M059J (cell line): ENCODE measurements around the gene SNTG2. TPM values are rescaled to one million over a fixed set of nuclear protein-coding genes. Genes with fewer than 3 reads are reported as not detected.

Experiments used
- DNase-seq: peaks from one replicate; pipeline ENCODE4 v3.0.0-alpha.2; 2012; ENCODE audit warnings: low read depth
- total RNA-seq: library from RNA; depleted of rRNA; stranded (reverse); fragments of >200 nt; shearing (Covaris generic); gene quantifications from 2 replicates; pipeline ENCODE4 v1.2.3, GENCODE V29; 2014

The SNTG2 gene
- total RNA-seq, 1 experiment from 2014 or later, result not detected

GRCh38 chr2:1318366-1319009 is 367.8 kb downstream of the SNTG2 start:
- DNase-seq, result no peak

GRCh38 chr2:1319393-1319792 is 368.7 kb downstream of the SNTG2 start:
- no peak for DNase-seq

GRCh38 chr2:1321321-1321720 is 370.7 kb downstream of the SNTG2 start:
- no peak for DNase-seq

GRCh38 chr2:1324884-1325283 is 374.2 kb downstream of the SNTG2 start:
- no peak for DNase-seq

- DNase-seq, result no peak
Measured at GRCh38 chr2:1328684-1329083, 378.0 kb downstream of the SNTG2 start.

- no peak for DNase-seq
Measured at GRCh38 chr2:1339388-1340140, 388.9 kb downstream of the SNTG2 start.

GRCh38 chr2:1340141-1340512 is 389.5 kb downstream of the SNTG2 start:
- no peak for DNase-seq

GRCh38 chr2:1341404-1342120 is 390.9 kb downstream of the SNTG2 start:
- no peak for DNase-seq

- DNase-seq, result no peak
Measured at GRCh38 chr2:1348789-1349188, 398.1 kb downstream of the SNTG2 start.

- DNase-seq, result no peak
Measured at GRCh38 chr2:1350111-1350510, 399.5 kb downstream of the SNTG2 start.

- DNase-seq, result no peak
Measured at GRCh38 chr2:1353124-1353523, 402.5 kb downstream of the SNTG2 start.

- no peak for DNase-seq
Measured at GRCh38 chr2:1353543-1353942, 402.9 kb downstream of the SNTG2 start.

- DNase-seq, result no peak
Measured at GRCh38 chr2:1360144-1360543, 409.5 kb downstream of the SNTG2 start.

- DNase-seq, result no peak
Measured at GRCh38 chr2:1360557-1361250, 410.1 kb downstream of the SNTG2 start.

- no peak for DNase-seq
Measured at GRCh38 chr2:1363367-1363766, 412.7 kb downstream of the SNTG2 start.

- no peak for DNase-seq
Measured at GRCh38 chr2:1366546-1367134, 416.0 kb downstream of the SNTG2 start.

GRCh38 chr2:1367601-1368000 is 417.0 kb downstream of the SNTG2 start:
- DNase-seq, result no peak

GRCh38 chr2:1369905-1370304 is 419.3 kb downstream of the SNTG2 start:
- DNase-seq, result no peak

- DNase-seq, result no peak
Measured at GRCh38 chr2:1370461-1370860, 419.8 kb downstream of the SNTG2 start.

GRCh38 chr2:1371082-1371481 is 420.4 kb downstream of the SNTG2 start:
- DNase-seq, result no peak

GRCh38 chr2:1373830-1374229 is 423.2 kb downstream of the SNTG2 start:
- DNase-seq, result no peak

GRCh38 chr2:1374287-1374686 is 423.6 kb downstream of the SNTG2 start:
- no peak for DNase-seq
